MM.1S (cell line): ENCODE results near the gene CD7.

ENCODE experiments used
- CTCF ChIP-seq: fragments of 300-600 bp; sonication (generic); IDR thresholded peaks from 2 replicates; pipeline ENCODE4 v1.5.1; 2016; ENCODE audit warnings: antibody characterized with exemption, low read length, mixed read lengths
- EZH2phosphoT487 ChIP-seq: fragments of 300-600 bp; sonication (generic); IDR thresholded peaks from 2 replicates; pipeline ENCODE4 v1.6.1; 2018; ENCODE audit warnings: antibody characterized with exemption, low read length

DNA sequence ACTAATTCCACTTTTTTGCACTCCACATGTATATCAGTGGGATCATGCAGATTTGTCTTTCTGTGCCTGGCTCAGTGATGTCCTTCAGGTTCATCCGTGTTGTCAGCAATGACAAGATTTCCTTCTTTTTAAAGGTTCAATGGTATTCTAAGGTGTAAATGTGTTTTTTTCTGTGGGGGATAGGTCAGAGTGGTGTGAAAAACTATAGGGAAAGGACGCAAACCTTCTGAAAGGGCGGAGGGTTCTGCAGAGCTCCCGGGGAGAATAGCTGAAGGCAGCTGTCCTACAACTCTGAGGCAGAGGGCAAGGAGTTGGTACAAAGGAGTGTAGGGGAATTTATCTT is 22.0 kb downstream of the CD7 start:
- TF ChIP-seq CTCF (no peak), EZH2phosphoT487 (no peak)
